Thoracic aorta endothelial cell (primary cell): ENCODE data around the gene TMEM101. TPM values are rescaled to one million over a fixed set of nuclear protein-coding genes. Genes with fewer than 3 reads are reported as not detected.

Source experiments
- small RNA-seq: library from RNA; depleted of rRNA; stranded (forward); fragments of <200 nt; gene quantifications from one replicate; pipeline ENCODE3, GENCODE V24; 2012
- total RNA-seq: library from RNA; depleted of rRNA; stranded (reverse); fragments of >200 nt; gene quantifications from 2 replicates; pipeline ENCODE4 v1.2.3, GENCODE V29; 2012

The TMEM101 gene
- total RNA-seq: 36.6 and 38.9 TPM in 2 replicates

DNA sequence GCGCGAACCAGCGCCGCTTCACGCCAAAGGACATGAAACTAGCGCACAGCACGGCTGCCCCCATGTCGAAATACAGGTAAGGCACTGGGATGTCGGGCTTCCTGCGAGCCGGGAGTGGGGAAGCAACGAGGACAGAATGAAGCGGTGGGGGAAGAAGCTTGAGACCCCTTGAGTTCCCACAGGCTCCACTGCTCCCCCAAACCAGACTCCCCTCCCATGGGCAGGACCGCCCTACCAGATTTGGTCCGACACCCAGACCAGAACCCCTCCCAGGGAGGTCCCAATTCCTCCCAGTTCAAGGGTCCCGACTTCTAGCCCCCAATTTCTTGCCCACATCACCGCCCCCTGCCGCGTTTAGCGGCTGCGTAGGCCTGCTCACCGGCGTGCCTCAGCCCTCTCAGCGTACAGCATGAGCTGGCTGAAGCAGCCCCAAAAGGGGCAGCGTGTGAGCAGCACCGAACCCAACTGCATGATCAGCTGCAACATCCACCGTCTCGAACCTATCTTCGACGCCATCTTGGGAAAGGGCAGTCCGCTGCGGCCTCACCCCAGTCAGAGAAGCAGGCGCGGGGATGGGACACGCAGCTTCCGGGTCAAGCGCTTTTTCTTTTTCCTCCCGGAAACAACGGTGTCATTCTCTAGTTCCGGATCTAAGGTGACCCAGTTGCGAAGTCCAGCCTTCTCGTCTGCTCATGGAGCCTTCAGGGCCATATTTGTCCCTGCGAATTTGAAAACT, at the start of gene TMEM101:
Gene TMEM101, minus strand, starts transcription at position 527 of the 736 bp plus-strand sequence. Its CDS starts 11 bp downstream, at position 516.

DNA sequence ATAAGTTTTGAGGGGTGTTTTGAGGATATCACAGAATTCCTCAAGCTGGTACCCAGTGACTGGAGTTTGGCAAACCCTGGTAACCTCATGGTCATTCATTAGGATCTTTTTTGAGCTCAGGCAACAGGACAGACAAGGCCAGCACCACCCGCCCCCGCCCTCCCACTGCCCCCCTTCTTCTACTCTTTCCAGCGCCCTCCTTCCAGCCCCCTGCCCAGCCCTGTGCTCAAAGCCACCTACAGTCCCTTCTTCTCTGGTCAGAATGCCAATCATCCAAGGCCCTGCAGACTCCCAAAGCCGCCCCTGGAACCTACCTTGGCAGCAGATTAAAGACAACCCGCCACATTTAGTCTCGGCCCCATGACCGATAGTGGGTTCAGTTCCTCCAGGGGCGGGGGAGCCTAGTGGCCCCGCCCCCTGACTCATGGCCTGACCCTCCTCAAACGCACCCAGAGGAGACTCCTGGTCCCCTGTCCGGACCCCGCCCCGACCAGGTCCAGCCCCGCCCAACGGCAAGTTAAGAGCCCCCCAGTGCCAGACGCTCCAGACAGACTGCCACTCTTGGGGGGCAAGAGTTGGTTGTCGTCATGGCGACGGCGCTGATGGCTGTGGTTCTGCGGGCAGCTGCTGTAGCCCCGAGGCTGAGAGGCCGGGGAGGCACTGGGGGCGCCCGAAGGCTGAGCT, 10.5 kb downstream of the TMEM101 start, which contains the start of gene NAGS:
Gene NAGS, plus strand, starts transcription at position 546 of the 684 bp plus-strand sequence. Its CDS starts 42 bp downstream, at position 588.

Small RNAs within 50 kb of the gene (small RNA-seq; reads per million reads assigned to genes)
- gene RF00012: not detected

Other genes starting within 250 kb of the TMEM101 start
- gene DUSP3, start 236.0 kb downstream of the TMEM101 start, total RNA-seq: 53.6 and 56.1 TPM in 2 replicates
- gene CFAP97D1, start 234.5 kb downstream of the TMEM101 start, total RNA-seq: 0.14 TPM in 1 of 2 replicates, not detected in the other
- 13.2 and 13.9 TPM in 2 replicates for gene MPP3, start 181.8 kb downstream of the TMEM101 start, total RNA-seq
- not detected in 2 replicates for gene CD300LG, start 167.8 kb downstream of the TMEM101 start, total RNA-seq
- gene MPP2, start 107.4 kb downstream of the TMEM101 start, total RNA-seq: 0.66 and 1.8 TPM in 2 replicates
- gene PPY, start 72.5 kb downstream of the TMEM101 start, total RNA-seq: not detected in 2 replicates
- not detected in 2 replicates for gene PYY, start 61.0 kb downstream of the TMEM101 start, total RNA-seq
- 1.7 and 4.3 TPM in 2 replicates for gene NAGS, start 10.3 kb downstream of the TMEM101 start, total RNA-seq
- gene LSM12, start 51.7 kb upstream of the TMEM101 start, total RNA-seq: 68.9 and 82.3 TPM in 2 replicates
- gene G6PC3, start 55.8 kb upstream of the TMEM101 start, total RNA-seq: 23.4 and 34.3 TPM in 2 replicates
- gene HDAC5, start 108.7 kb upstream of the TMEM101 start, total RNA-seq: 16.2 and 25.6 TPM in 2 replicates
- gene HROB, start 127.0 kb upstream of the TMEM101 start, total RNA-seq: 3.9 and 6.9 TPM in 2 replicates
- gene ASB16, start 155.7 kb upstream of the TMEM101 start, total RNA-seq: not detected in 2 replicates
- 17.7 and 20.2 TPM in 2 replicates for gene TMUB2, start 172.0 kb upstream of the TMEM101 start, total RNA-seq
- gene ATXN7L3, start 184.9 kb upstream of the TMEM101 start, total RNA-seq: 48.7 and 51.0 TPM in 2 replicates
- 60.1 and 74.1 TPM in 2 replicates for gene UBTF, start 204.7 kb upstream of the TMEM101 start, total RNA-seq